GM13976 (cell line): ENCODE measurements around the gene ASCC3.

ENCODE experiments used
- DNase-seq: peaks from one replicate; pipeline ENCODE4 v3.0.0; 2012; ENCODE audit warnings: low spot score
- CTCF ChIP-seq: IDR thresholded peaks from 2 replicates; pipeline ENCODE4 v1.5.1; 2012; ENCODE audit warnings: borderline replicate concordance, mild to moderate bottlenecking; ENCODE audit not compliant: insufficient read depth; ENCODE audit errors: extremely low read depth, missing control alignments, control extremely low read depth
- in situ Hi-C: fragments of 300-500 bp; cut with MboI; formaldehyde crosslinking; loops from one replicate; pipeline ENCODE4 v1.12.0; 2022; ENCODE audit warnings: low sequenced_read_pairs, mixed read lengths, inconsistent platforms; ENCODE audit not compliant: unreplicated experiment

Gene ASCC3

GRCh38 chr6:100633096-100633777 is 247.9 kb downstream of the ASCC3 start:
- no peak for DNase-seq
- in situ Hi-C loops: no loop called here
- no peak for TF ChIP-seq CTCF

DNA sequence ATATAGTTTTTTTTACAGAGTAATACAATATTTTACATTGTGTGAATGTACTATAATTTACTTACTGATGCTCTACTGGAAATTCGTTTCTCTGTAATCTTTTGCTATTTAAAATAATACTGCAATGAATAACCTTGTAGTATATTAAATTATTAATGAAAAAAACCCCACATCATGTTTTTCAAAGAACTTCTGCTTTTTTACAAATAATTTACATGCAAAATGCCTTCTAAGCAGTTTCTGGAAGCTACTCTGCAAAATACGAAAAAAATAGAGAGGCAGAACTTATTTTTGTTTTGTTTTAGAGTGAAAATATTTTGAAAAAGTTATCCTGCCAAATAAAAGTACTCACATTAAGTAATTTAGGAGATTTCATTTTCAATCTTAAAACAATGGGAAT is 250.6 kb downstream of the ASCC3 start:
- TF ChIP-seq CTCF: no peak
- DNase-seq: no peak
- in situ Hi-C loops: no loop called here

DNA sequence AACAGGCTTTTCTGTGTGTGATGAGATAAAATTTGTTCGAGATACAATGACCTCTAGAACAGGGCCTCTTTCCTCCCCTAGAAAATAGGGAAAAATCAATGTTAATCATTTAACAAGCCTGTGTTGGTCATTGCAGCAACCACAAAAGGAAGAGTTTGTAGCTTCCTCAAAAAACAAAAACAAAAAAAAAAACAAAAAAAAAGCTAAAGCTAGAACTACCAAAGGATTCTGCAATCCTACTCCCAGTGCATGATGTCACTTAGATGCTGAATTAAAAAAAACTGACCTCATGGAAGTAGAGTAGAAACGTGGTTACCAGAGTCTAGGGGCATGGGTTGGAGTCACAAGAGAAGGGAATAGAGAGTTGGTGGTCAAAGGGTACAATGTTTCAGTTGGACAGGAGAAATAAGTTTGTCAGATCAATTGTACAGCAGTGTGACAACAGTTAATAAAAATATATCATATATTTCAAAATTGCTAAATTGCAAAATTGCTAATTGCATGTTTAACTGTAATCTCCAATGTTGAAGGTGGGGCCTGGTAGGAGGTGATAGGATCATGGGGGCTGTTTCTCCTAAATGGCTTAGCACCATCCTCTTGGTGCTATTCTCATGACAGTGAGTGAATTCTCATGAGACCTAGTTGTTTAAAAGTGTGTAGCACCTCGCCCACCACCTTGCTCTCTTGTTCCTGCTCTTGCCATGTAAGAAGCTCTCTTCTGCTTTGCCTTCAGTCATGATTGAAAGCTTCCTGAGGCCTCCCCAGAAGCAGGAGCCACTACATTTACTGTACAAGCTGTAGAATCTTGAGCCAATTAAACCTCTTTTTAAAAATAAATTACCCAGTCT is 253.0 kb downstream of the ASCC3 start:
- in situ Hi-C loops: no loop called here
- no peak for TF ChIP-seq CTCF

GRCh38 chr6:100626721-100627120 is 254.4 kb downstream of the ASCC3 start:
- no peak for DNase-seq
- TF ChIP-seq CTCF: no peak
- in situ Hi-C loops: no loop called here

More for the DNA sequence above, 253.0 kb downstream of the ASCC3 start:
- no peak for DNase-seq

DNA sequence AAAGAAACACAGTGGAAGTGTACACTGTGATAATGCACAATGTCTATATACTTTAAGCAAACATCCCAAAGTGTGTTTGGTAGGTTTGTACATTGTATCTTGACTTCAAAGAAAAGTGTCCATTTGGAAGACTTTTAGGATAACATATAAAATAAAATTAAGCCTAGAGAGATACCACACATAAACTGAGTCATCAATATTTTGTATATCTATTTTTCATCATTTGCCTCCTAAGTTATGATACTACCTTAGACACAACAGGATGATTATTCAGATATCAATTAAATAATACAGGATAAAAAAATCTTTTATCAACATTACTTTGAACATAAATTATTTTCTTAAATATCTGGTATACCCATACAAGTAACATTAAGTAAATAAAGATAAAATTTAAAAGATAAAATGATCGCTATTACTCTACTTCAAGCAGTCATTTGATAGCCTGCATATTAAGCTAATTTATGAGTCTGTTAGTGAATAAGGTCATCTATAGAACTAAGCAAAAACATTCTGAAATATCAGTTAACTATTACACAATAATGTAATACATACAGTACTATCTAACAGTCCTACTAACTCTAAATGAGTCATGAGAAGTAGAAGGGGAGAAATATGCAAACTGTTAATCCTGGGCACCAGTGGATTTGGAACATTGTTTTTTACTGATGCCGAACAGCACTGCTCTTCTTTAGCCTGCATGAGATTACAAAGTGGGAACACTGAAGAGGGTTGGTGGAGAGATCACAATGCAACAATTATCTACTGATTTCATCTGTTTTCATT is 258.0 kb downstream of the ASCC3 start:
- no peak for TF ChIP-seq CTCF
- in situ Hi-C loops: no loop called here
- DNase-seq: no peak

DNA sequence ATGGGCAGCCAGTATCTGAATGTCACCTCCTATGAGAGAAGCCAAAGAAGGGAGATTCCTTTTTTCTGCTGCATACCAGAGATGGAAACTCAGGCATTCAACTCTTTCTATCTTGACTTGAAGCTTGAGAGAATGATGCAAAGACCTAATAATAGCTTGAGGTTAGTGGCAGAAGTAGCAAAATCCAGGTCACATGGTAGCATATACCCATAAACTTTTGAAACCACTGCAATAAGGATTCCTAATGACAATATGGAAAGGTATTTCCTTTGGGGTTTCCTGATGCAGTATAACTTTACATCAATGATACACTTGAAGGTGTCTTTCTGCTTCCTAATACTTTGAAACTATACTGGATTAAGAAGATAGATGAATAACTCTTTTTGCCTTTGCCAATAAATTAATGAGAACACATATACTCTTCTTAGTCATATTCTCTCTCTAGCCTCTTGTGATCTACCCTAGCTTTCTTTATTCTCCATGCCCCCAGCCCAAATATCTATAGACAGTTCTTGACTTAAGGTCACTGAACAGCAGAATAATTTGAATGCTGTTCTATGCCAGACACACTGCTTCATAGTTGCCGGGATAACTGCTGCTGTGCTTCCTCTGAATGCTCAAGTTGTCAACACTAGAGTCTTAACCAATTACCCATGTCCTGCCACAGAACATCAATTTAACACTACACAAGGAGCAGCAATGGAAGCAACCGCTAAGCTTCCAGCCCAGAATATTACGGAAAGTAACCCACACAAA is 260.9 kb downstream of the ASCC3 start:
- DNase-seq: no peak
- no peak for TF ChIP-seq CTCF
- in situ Hi-C loops: no loop called here
